Measurements from ENCODE around the gene SULT6B1. TPM values are rescaled to one million over a fixed set of nuclear protein-coding genes. Genes with fewer than 3 reads are reported as not detected.

The SULT6B1 gene
- polyA plus RNA-seq, 1 donor: not detected

- no peak for DNase-seq (ENCODE audit: low read depth)
These were observed 35.2 kb downstream of the SULT6B1 start for GRCh38 chr2:37153224-37153623.

DNA sequence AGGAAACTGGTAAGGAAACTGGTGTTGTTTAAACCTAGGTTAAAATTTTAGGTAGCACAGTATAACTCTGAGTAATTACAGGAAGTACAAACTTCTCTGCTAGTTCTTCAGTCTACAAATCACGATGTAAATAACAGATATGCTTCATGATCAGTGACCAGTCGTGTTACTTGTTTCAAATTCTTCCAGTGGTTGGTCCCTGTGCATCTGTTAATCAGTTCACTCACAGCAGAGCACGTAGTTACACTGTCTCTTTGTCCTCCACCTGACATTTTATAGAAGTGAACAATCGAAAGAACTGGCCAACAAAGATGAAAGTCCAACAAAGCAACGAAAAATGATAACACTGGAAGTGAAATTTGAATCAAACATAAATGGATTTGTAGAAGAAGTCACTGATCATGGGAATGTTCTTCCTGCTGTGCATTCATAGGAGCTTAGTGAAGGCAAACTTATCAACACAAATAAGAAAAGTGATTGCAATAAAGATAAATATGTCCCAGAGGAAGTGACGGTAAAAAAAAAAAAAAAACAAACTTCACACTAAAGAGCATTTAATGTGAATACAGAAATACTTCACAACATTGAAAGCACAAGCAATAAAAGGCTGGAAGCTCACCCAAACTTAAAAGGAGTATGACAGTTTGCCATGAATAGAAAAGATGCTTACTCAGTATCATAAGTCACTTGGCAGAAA is 38.7 kb downstream of the SULT6B1 start:
- DNase-seq (ENCODE audit: low read depth): no peak

DNA sequence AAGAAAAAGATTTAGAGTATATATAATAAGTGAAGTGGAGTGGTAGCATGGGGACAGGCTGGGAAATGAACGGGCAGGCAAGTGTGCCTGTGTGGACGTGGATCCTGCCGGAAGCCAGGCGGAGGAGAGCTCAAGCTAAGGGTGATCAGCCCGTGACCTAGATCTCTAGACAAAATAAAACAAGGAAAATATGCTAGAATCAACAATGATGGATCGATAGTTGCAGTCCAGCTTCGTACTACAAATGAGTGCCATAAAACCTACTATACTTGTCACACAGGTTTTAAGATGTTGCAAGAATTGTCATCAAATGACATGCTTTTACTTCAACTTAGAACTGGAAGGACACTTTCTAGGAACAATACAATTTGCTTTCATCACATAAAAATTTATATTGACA is 40.1 kb downstream of the SULT6B1 start:
- DNase-seq (ENCODE audit: low read depth): no peak

- no peak for DNase-seq (ENCODE audit: low read depth)
These were observed 42.4 kb downstream of the SULT6B1 start for GRCh38 chr2:37146062-37146461.

DNA sequence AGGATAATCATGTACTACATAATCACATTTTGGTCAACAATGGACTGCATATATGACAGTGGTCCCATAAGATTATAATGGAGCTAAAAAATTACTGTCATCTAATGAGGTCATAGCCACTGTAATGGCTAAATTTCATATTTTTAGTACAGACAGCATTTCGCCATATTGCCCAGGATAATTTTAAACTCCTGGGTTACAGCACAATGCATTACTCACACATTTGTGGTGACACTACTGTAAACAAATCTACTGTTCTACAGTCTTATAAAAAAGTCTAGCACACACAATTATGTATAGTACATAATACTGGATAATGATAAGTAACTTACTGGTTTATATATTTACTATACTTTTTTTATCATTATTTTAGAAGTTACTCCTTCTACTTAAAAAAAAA is 44.5 kb downstream of the SULT6B1 start:
- no peak for DNase-seq (ENCODE audit: low read depth)

DNA sequence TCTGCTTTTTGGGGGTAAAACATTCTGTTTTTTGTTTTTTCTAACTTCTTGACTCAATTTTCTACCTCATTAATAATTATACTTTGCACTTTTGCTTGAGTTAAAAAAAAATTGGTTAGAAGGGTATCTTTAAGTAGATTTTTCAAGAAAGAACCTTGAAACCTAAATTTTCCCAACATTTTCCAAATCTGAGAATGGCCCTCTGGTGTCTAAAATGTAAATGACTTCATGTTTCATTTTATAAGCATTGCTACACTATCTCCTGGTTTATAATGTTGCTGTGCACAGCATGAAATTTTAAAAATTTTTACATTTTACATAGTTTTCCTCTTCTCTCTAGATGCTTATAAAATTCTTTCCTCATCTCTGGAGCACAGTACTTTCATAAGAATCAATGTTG is 45.9 kb downstream of the SULT6B1 start:
- DNase-seq (ENCODE audit: low read depth): no peak

DNA sequence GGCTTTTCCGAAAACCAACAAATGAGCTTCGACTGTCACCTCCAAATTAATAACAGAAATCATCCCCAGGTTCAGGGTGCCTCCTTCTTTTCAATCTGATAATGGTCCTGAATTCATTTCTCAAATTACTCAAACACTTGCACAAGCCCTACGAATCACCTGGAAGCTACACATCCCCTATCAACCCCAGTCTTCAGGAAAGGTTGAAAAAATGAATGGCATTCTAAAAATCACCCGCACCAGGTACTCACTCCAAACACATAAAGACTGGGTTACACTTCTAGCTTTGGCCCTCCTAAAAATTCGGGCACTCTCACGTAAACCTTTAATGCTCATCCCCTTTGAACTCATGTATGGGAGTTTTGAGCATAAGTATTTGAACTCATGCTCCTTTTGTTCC is 55.6 kb downstream of the SULT6B1 start:
- DNase-seq (ENCODE audit: low read depth): no peak

- peak; percentile 4 for DNase-seq (ENCODE audit: low read depth)
These were observed 63.1 kb downstream of the SULT6B1 start for GRCh38 chr2:37125416-37125815.

DNA sequence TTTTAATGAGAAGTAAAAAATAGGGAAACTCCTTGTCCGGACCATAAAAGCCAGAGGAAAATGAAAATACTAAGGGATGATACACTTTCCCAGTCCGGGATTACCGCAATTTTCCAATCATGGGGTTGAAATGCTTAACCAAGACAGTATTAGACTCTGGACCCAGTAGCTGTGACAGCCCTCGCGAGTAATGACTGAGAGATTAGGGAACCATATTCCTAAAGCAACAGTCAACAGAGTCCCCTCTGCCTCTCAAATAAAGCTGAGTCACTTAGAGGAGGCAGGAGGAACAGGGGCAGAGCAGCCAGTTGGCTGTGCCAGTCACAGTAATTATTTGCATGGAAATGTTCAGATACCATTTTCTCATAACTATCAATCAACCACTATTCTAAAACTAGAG is 69.3 kb downstream of the SULT6B1 start:
- no peak for DNase-seq (ENCODE audit: low read depth)

Other genes starting within 250 kb of the SULT6B1 start
- gene STRN, start 222.1 kb downstream of the SULT6B1 start, polyA plus RNA-seq (ENCODE audit: insufficient read length): 22.5 TPM
- gene HEATR5B, start 104.3 kb downstream of the SULT6B1 start, polyA plus RNA-seq (ENCODE audit: insufficient read length): 13.1 TPM
- 7.6 TPM for gene GPATCH11, start 104.2 kb downstream of the SULT6B1 start, polyA plus RNA-seq (ENCODE audit: insufficient read length)
- gene EIF2AK2, start 31.7 kb downstream of the SULT6B1 start, polyA plus RNA-seq (ENCODE audit: insufficient read length): 18.6 TPM
- gene CEBPZOS, start 7.8 kb upstream of the SULT6B1 start, polyA plus RNA-seq (ENCODE audit: insufficient read length): 35.9 TPM
- 40.5 TPM for gene CEBPZ, start 42.9 kb upstream of the SULT6B1 start, polyA plus RNA-seq (ENCODE audit: insufficient read length)
- 15.2 TPM for gene NDUFAF7, start 43.0 kb upstream of the SULT6B1 start, polyA plus RNA-seq (ENCODE audit: insufficient read length)
- 27.3 TPM for gene PRKD3, start 136.2 kb upstream of the SULT6B1 start, polyA plus RNA-seq (ENCODE audit: insufficient read length)
- gene QPCT, start 156.0 kb upstream of the SULT6B1 start, polyA plus RNA-seq (ENCODE audit: insufficient read length): 8.9 TPM

Data from forelimb muscle (tissue), 1 donor.